Keratinocyte (primary cell): Measurements from ENCODE around the gene ERICH6.

ENCODE experiments used
- EZH2 ChIP-seq: IDR thresholded peaks from one replicate; pipeline ENCODE4 v1.6.1; 2012; ENCODE audit warnings: inconsistent platforms, mild to moderate bottlenecking, low read length, moderate library complexity
- TF ChIP-seq, protein P1 (sequence below), 3 experiments: IDR thresholded peaks in 1 of 3; conservative IDR thresholded peaks in 1 of 3; optimal IDR thresholded peaks in 1 of 3; 2 replicates in 2 of 3; 3 replicates in 1 of 3; pipeline versions ENCODE3 to v1.5.1; 2011; ENCODE audit warnings: low read length in 3 of 3, mild to moderate bottlenecking in 3 of 3, moderate library complexity in 2 of 3, control low read depth in 1 of 3, inconsistent platforms in 1 of 3; ENCODE audit not compliant: insufficient read depth in 2 of 3; ENCODE audit errors: extremely low read depth in 1 of 3

DNA sequence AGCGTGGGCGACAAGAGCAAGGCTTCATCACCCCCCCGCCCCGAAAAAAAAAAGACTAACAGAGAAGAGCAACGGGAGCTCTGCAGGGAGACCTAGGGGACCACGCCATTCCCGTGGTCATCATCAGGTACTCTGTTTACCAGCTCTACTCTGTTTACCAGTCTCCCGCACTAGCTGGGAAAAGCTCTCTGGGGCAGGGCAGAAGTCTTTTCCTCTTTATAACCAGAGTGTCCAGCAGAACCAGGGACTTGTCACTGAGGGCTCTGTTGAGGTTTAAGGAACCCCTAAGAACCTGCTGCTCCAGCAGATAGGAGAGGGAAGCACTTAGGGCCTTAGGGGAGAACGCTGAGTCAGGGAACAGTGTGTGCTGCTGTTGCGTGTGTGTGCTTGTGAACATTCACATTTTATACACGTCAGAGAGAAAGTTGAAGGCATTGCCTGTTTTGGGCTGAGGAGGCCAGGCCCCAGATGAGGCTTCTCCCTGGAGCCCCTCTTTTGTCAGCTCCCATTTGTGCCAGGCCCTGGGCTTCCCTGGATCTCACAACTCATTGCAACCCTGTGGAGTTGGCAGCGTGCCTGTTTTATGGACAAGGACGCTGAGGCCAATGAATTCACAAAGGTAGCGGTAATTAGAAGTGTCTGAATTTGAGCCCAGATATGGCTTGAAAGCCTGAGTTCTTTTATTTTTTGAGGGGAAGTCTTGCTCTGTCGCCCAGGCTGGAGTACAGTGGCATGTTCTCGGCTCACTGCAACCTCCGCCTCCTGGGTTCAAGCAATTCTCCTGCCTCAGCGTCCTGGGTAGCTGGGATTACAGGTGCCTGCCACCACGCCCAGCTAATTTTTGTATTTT is 24.2 kb upstream of the ERICH6 start:
- TF ChIP-seq, protein P1, sequence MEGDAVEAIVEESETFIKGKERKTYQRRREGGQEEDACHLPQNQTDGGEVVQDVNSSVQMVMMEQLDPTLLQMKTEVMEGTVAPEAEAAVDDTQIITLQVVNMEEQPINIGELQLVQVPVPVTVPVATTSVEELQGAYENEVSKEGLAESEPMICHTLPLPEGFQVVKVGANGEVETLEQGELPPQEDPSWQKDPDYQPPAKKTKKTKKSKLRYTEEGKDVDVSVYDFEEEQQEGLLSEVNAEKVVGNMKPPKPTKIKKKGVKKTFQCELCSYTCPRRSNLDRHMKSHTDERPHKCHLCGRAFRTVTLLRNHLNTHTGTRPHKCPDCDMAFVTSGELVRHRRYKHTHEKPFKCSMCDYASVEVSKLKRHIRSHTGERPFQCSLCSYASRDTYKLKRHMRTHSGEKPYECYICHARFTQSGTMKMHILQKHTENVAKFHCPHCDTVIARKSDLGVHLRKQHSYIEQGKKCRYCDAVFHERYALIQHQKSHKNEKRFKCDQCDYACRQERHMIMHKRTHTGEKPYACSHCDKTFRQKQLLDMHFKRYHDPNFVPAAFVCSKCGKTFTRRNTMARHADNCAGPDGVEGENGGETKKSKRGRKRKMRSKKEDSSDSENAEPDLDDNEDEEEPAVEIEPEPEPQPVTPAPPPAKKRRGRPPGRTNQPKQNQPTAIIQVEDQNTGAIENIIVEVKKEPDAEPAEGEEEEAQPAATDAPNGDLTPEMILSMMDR (optimal IDR thresholded peaks at IDR 0.05 in 1 of 3, IDR thresholded peaks at IDR 0.05 in 1 of 3, conservative IDR thresholded peaks at IDR 0.05 in 1 of 3; ENCODE audit: extremely low read depth in 1 of 3, insufficient read depth in 2 of 3, low read length in 3 of 3) = no peak
- no peak for TF ChIP-seq EZH2
